ENCODE data around the gene MYBPC3. TPM values are rescaled to one million over a fixed set of nuclear protein-coding genes. Genes with fewer than 3 reads are reported as not detected.

The MYBPC3 gene
- total RNA-seq, 1 donor from 2014 or later: 0.06 TPM

GRCh38 chr11:47289856-47290255, 62.6 kb downstream of the MYBPC3 start:
- no peak overlapping the region for H3K27ac Mint-ChIP-seq
- peaks cover 39% of the 10 kb centered on the region for H3K36me3 Mint-ChIP-seq

GRCh38 chr11:47288066-47288465, 64.4 kb downstream of the MYBPC3 start:
- H3K27ac ChIP-seq: no peak overlapping the region
- H3K27me3 ChIP-seq: no peaks in the 10 kb centered on the region
- no peaks in the 10 kb centered on the region for H3K36me3 ChIP-seq
- H3K4me1 ChIP-seq: no peaks in the 10 kb centered on the region
- no peak overlapping the region for H3K4me3 Mint-ChIP-seq
- no peaks in the 10 kb centered on the region for H3F3A ChIP-seq (ENCODE audit: low read depth)
- H3K36me3 Mint-ChIP-seq: peaks cover 45% of the 10 kb centered on the region
- H3K9ac ChIP-seq: no peak overlapping the region
- no peaks in the 10 kb centered on the region for H3K9me3 Mint-ChIP-seq
- no peak overlapping the region for H2AFZ ChIP-seq (replicated peaks)
- DNase-seq (ENCODE audit: low spot score): no peak
- no peak for TF ChIP-seq EZH2 (IDR thresholded peaks at IDR 0.05)
- TF ChIP-seq CTCF (IDR thresholded peaks at IDR 0.05): no peak
- no peak for TF ChIP-seq EZH2phosphoT487 (IDR thresholded peaks at IDR 0.05)
- no peaks in the 10 kb centered on the region for H3K79me2 ChIP-seq (ENCODE audit: low read depth)
- no peak overlapping the region for H3K4me2 ChIP-seq
- H3K27ac Mint-ChIP-seq: no peak overlapping the region
- H3K4me3 ChIP-seq: no peak overlapping the region
- no peaks in the 10 kb centered on the region for H3K4me1 Mint-ChIP-seq
- no peaks in the 10 kb centered on the region for H4K20me1 ChIP-seq (ENCODE audit: low read depth)
- H3K27me3 Mint-ChIP-seq (ENCODE audit: insufficient read depth, low read depth): peaks cover 2% of the 10 kb centered on the region
- H3K9me3 ChIP-seq (ENCODE audit: low read depth): no peaks in the 10 kb centered on the region

More at GRCh38 chr11:47289856-47290255, 62.6 kb downstream of the MYBPC3 start:
- Mint-ChIP-seq H3K27me3 (ENCODE audit: insufficient read depth, low read depth) (peaks cover 2% of the 10 kb centered on the region), H3K4me1 (no peaks in the 10 kb centered on the region), H3K4me3 (no peak overlapping the region), H3K9me3 (no peaks in the 10 kb centered on the region)
- Histone ChIP-seq H3K9me3 (ENCODE audit: low read depth) (no peaks in the 10 kb centered on the region), H3F3A (ENCODE audit: low read depth) (no peaks in the 10 kb centered on the region), H3K27me3 (no peaks in the 10 kb centered on the region), H4K20me1 (ENCODE audit: low read depth) (no peaks in the 10 kb centered on the region), H3K4me2 (no peak overlapping the region), H3K4me3 (no peak overlapping the region), H3K36me3 (no peaks in the 10 kb centered on the region), H3K4me1 (no peaks in the 10 kb centered on the region), H3K9ac (no peak overlapping the region), H3K79me2 (ENCODE audit: low read depth) (no peaks in the 10 kb centered on the region), H2AFZ (replicated peaks) (no peak overlapping the region), H3K27ac (no peak overlapping the region)
- TF ChIP-seq CTCF (IDR thresholded peaks at IDR 0.05): no peak
- no peak for TF ChIP-seq EZH2phosphoT487 (IDR thresholded peaks at IDR 0.05)
- TF ChIP-seq EZH2 (IDR thresholded peaks at IDR 0.05): no peak
- no peak for DNase-seq (ENCODE audit: low spot score)

- no peak for DNase-seq (ENCODE audit: low spot score)
- Histone ChIP-seq H3K9me3 (ENCODE audit: low read depth) (no peaks in the 10 kb centered on the region), H3K27ac (no peak overlapping the region), H3K79me2 (ENCODE audit: low read depth) (no peaks in the 10 kb centered on the region), H3K4me2 (no peak overlapping the region), H3K4me3 (no peak overlapping the region), H3K27me3 (no peaks in the 10 kb centered on the region), H3K4me1 (no peaks in the 10 kb centered on the region), H2AFZ (replicated peaks) (no peak overlapping the region), H3F3A (ENCODE audit: low read depth) (no peaks in the 10 kb centered on the region), H3K36me3 (no peaks in the 10 kb centered on the region), H3K9ac (no peak overlapping the region), H4K20me1 (ENCODE audit: low read depth) (no peaks in the 10 kb centered on the region)
- no peaks in the 10 kb centered on the region for H3K9me3 Mint-ChIP-seq
- peaks cover 43% of the 10 kb centered on the region for H3K36me3 Mint-ChIP-seq
- H3K4me1 Mint-ChIP-seq: no peaks in the 10 kb centered on the region
- no peak overlapping the region for H3K27ac Mint-ChIP-seq
- no peak for TF ChIP-seq CTCF (IDR thresholded peaks at IDR 0.05)
- no peak overlapping the region for H3K4me3 Mint-ChIP-seq
- peaks cover 2% of the 10 kb centered on the region for H3K27me3 Mint-ChIP-seq (ENCODE audit: insufficient read depth, low read depth)
Measured at GRCh38 chr11:47285969-47286770, 66.3 kb downstream of the MYBPC3 start.
